ENCODE data around the gene RAB4A.

DNA sequence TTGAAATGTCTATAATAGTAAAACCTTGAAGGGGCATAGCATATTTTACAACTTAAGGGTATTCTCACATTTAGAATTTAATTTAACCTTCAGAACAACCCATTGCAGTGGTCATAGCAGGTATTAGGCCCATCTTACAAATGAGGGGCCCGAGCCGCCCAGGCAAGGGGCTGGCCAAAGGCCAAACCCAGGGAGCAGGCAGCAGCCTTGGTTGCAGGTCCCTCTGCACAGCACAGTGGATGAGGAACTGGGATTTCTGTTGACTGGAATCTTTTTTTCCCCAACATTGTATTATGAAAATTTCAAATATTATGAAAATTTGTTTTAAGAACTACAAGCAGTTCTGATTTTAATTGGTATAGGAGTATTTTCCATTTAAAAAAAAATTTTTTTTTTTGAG is 38.8 kb downstream of the RAB4A start:
- TF ChIP-seq, protein P1, sequence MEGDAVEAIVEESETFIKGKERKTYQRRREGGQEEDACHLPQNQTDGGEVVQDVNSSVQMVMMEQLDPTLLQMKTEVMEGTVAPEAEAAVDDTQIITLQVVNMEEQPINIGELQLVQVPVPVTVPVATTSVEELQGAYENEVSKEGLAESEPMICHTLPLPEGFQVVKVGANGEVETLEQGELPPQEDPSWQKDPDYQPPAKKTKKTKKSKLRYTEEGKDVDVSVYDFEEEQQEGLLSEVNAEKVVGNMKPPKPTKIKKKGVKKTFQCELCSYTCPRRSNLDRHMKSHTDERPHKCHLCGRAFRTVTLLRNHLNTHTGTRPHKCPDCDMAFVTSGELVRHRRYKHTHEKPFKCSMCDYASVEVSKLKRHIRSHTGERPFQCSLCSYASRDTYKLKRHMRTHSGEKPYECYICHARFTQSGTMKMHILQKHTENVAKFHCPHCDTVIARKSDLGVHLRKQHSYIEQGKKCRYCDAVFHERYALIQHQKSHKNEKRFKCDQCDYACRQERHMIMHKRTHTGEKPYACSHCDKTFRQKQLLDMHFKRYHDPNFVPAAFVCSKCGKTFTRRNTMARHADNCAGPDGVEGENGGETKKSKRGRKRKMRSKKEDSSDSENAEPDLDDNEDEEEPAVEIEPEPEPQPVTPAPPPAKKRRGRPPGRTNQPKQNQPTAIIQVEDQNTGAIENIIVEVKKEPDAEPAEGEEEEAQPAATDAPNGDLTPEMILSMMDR (conservative IDR thresholded peaks at IDR 0.05; ENCODE audit: low read depth, low read length): no peak
- TF ChIP-seq RAD21 (IDR thresholded peaks at IDR 0.05; ENCODE audit: low read length) (no peak), ELK1 (IDR thresholded peaks at IDR 0.05; ENCODE audit: borderline replicate concordance, low read depth, low read length) (no peak), POLR2A (IDR thresholded peaks at IDR 0.05; ENCODE audit: low read depth, low read length) (no peak), MXI1 (IDR thresholded peaks at IDR 0.05; ENCODE audit: borderline replicate concordance, low read depth, low read length) (no peak), RFX5 (IDR thresholded peaks at IDR 0.05; ENCODE audit: low read depth, low read length) (no peak), NFE2L2 (IDR thresholded peaks at IDR 0.05; ENCODE audit: low read depth, low read length) (no peak)
- TF ChIP-seq, protein P2, sequence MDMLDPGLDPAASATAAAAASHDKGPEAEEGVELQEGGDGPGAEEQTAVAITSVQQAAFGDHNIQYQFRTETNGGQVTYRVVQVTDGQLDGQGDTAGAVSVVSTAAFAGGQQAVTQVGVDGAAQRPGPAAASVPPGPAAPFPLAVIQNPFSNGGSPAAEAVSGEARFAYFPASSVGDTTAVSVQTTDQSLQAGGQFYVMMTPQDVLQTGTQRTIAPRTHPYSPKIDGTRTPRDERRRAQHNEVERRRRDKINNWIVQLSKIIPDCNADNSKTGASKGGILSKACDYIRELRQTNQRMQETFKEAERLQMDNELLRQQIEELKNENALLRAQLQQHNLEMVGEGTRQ (IDR thresholded peaks at IDR 0.05; ENCODE audit: low read depth, low read length): no peak

Measured in IMR-90 (cell line).